H9 (cell line): Measurements from ENCODE around the gene GPAT3. TPM values are rescaled to one million over a fixed set of nuclear protein-coding genes. Genes with fewer than 3 reads are reported as not detected.

Experiments
- DNase-seq: peaks from one replicate; pipeline ENCODE4 v3.0.0-alpha.2; 2017
- H2AFZ ChIP-seq: one replicate; pipeline ENCODE4 v1.6.1; 2013; ENCODE audit warnings: mild to moderate bottlenecking, low read length, control low read depth, moderate library complexity
- H2AK5ac ChIP-seq: 2 replicates; pipeline ENCODE4 v1.6.1; 2013; ENCODE audit warnings: low read length, control low read depth, mixed read lengths; ENCODE audit not compliant: insufficient read length
- H2BK120ac ChIP-seq: one replicate; pipeline ENCODE4 v1.6.1; 2013; ENCODE audit warnings: low read depth, mild to moderate bottlenecking, low read length, control low read depth, inconsistent platforms; ENCODE audit not compliant: poor library complexity, severe bottlenecking
- H2BK12ac ChIP-seq: 2 replicates; pipeline ENCODE4 v1.6.1; 2013; ENCODE audit warnings: low read length, control low read depth, mixed read lengths, low read depth; ENCODE audit not compliant: insufficient read length
- H2BK15ac ChIP-seq: 2 replicates; pipeline ENCODE4 v1.6.1; 2013; ENCODE audit warnings: low read depth, low read length, control low read depth
- H2BK20ac ChIP-seq: one replicate; pipeline ENCODE4 v1.6.1; 2013; ENCODE audit warnings: low read depth, mild to moderate bottlenecking, low read length, control low read depth, inconsistent platforms; ENCODE audit not compliant: poor library complexity, severe bottlenecking
- H2BK5ac ChIP-seq: 2 replicates; pipeline ENCODE4 v1.6.1; 2013; ENCODE audit warnings: low read length, control low read depth, mixed read lengths; ENCODE audit not compliant: insufficient read length
- H3K14ac ChIP-seq: 2 replicates; pipeline ENCODE4 v1.6.1; 2013; ENCODE audit warnings: low read length, control low read depth; ENCODE audit not compliant: insufficient read depth
- H3K18ac ChIP-seq: 2 replicates; pipeline ENCODE4 v1.6.1; 2013; ENCODE audit warnings: low read depth, mild to moderate bottlenecking, mixed read lengths, low read length, control low read depth; ENCODE audit not compliant: insufficient read length
- H3K23ac ChIP-seq: 2 replicates; pipeline ENCODE4 v1.6.1; 2013; ENCODE audit warnings: low read length, control low read depth, mixed read lengths, low read depth; ENCODE audit not compliant: insufficient read length
- H3K23me2 ChIP-seq: 2 replicates; pipeline ENCODE4 v1.6.1; 2013; ENCODE audit warnings: low read depth, mild to moderate bottlenecking, mixed read lengths, low read length, control low read depth; ENCODE audit not compliant: insufficient read length, poor library complexity, severe bottlenecking
- H3K27ac ChIP-seq: 2 replicates; pipeline ENCODE4 v1.5.1; 2013; ENCODE audit warnings: low read length, control low read depth, mixed read lengths, low read depth; ENCODE audit not compliant: insufficient read length
- H3K27me3 ChIP-seq: 2 replicates; pipeline ENCODE4 v1.6.1; 2013; ENCODE audit warnings: low read length, control low read depth, inconsistent platforms; ENCODE audit not compliant: insufficient read depth
- H3K4ac ChIP-seq: 2 replicates; pipeline ENCODE4 v1.6.1; 2013; ENCODE audit warnings: low read depth, mild to moderate bottlenecking, control low read depth, inconsistent platforms, low read length, moderate library complexity
- H3K4me1 ChIP-seq: 2 replicates; pipeline ENCODE4 v1.6.1; 2013; ENCODE audit warnings: low read length, control low read depth, inconsistent platforms; ENCODE audit not compliant: insufficient read depth
- H3K4me2 ChIP-seq: 2 replicates; pipeline ENCODE4 v1.6.1; 2013; ENCODE audit warnings: low read length, control low read depth, mixed read lengths; ENCODE audit not compliant: insufficient read length, insufficient read depth
- H3K56ac ChIP-seq: 2 replicates; pipeline ENCODE4 v1.6.1; 2013; ENCODE audit warnings: low read depth, mild to moderate bottlenecking, mixed read lengths, low read length, control low read depth; ENCODE audit not compliant: insufficient read length
- H3K79me1 ChIP-seq: 2 replicates; pipeline ENCODE4 v1.6.1; 2013; ENCODE audit warnings: low read depth, mild to moderate bottlenecking, moderate library complexity, low read length, control low read depth, inconsistent platforms; ENCODE audit not compliant: insufficient read depth, poor library complexity, severe bottlenecking
- H3K79me2 ChIP-seq: 2 replicates; pipeline ENCODE4 v1.6.1; 2013; ENCODE audit warnings: low read length, control low read depth, inconsistent platforms; ENCODE audit not compliant: insufficient read depth
- H3K9ac ChIP-seq: 2 replicates; pipeline ENCODE4 v1.6.1; 2013; ENCODE audit warnings: low read length, control low read depth, mixed read lengths; ENCODE audit not compliant: insufficient read length; ENCODE audit errors: extremely low read depth
- H3K9me3 ChIP-seq: one replicate; pipeline ENCODE4 v1.6.1; 2013; ENCODE audit warnings: low read depth, low read length, inconsistent platforms; ENCODE audit not compliant: control insufficient read depth
- H3T11ph ChIP-seq: one replicate; pipeline ENCODE4 v1.6.1; 2013; ENCODE audit warnings: mild to moderate bottlenecking, low read length, control low read depth, inconsistent platforms
- H4K20me1 ChIP-seq: one replicate; pipeline ENCODE4 v1.6.1; 2013; ENCODE audit not compliant: control insufficient read depth, insufficient read length, insufficient read depth
- H4K5ac ChIP-seq: 2 replicates; pipeline ENCODE4 v1.6.1; 2013; ENCODE audit warnings: low read depth, mild to moderate bottlenecking, mixed read lengths, low read length, control low read depth; ENCODE audit not compliant: insufficient read length
- H4K8ac ChIP-seq: replicated peaks from 2 replicates; pipeline ENCODE4 v1.6.1; 2013; ENCODE audit warnings: low read length, control low read depth, mixed read lengths, low read depth; ENCODE audit not compliant: insufficient read length
- H4K91ac ChIP-seq: 2 replicates; pipeline ENCODE4 v1.6.1; 2013; ENCODE audit warnings: low read depth, mild to moderate bottlenecking, moderate library complexity, mixed read lengths, low read length, control low read depth; ENCODE audit not compliant: insufficient read length
- H3K27ac Mint-ChIP-seq, 3 experiments: 2 replicates in 2 of 3; 3 replicates in 1 of 3; pipeline ENCODE4 v1.8.0; 2020 to 2021; ENCODE audit warnings: mixed read lengths in 3 of 3, mild to moderate bottlenecking in 1 of 3, moderate library complexity in 1 of 3
- H3K27me3 Mint-ChIP-seq: 2 replicates; pipeline ENCODE4 v1.8.0; 2021; ENCODE audit warnings: low read depth, mild to moderate bottlenecking, moderate library complexity, mixed read lengths
- H3K36me3 Mint-ChIP-seq, 3 experiments: 2 replicates in 2 of 3; 3 replicates in 1 of 3; pipeline ENCODE4 v1.8.0; 2020 to 2021; ENCODE audit warnings: low read depth in 3 of 3, mixed read lengths in 3 of 3; ENCODE audit not compliant: insufficient read depth in 1 of 3
- H3K4me1 Mint-ChIP-seq, 2 experiments: 2 replicates each; pipeline ENCODE4 v1.8.0; 2020; ENCODE audit warnings: mixed read lengths in 2 of 2
- H3K4me3 Mint-ChIP-seq, 2 experiments: 2 replicates in 1 of 2; 3 replicates in 1 of 2; pipeline ENCODE4 v1.8.0; 2020 to 2021; ENCODE audit warnings: mild to moderate bottlenecking in 2 of 2, mixed read lengths in 2 of 2, moderate library complexity in 1 of 2
- H3K9me3 Mint-ChIP-seq, 2 experiments: 2 replicates in 1 of 2; 3 replicates in 1 of 2; pipeline ENCODE4 v1.8.0; 2020; ENCODE audit warnings: mild to moderate bottlenecking in 2 of 2, mixed read lengths in 2 of 2, moderate library complexity in 1 of 2
- WGBS: extraction: QIAGEN DNeasy Blood & Tissue Kit; methylation state at CpG from one replicate; pipeline ENCODE4 v1.1.7; 2013; ENCODE audit warnings: missing lambda C conversion rate, low lambda C conversion rate, mixed read lengths; ENCODE audit not compliant: insufficient read length; ENCODE audit errors: extremely low coverage; 5-methylcytosine and 5-hydroxymethylcytosine counted together
- total RNA-seq: library from RNA; stranded (reverse); gene quantifications from 2 replicates; pipeline ENCODE4 v1.2.1, GENCODE V29; 2021
- TF ChIP-seq, protein P1 (sequence below): fragments of 200-600 bp; sonication (generic); conservative IDR thresholded peaks from 3 replicates; pipeline ENCODE4 v1.8.0; 2021; ENCODE audit warnings: antibody characterized with exemption, mild to moderate bottlenecking

GPAT3 gene
- total RNA-seq, 1 experiment from 2014 or later: 1.8 TPM

DNA sequence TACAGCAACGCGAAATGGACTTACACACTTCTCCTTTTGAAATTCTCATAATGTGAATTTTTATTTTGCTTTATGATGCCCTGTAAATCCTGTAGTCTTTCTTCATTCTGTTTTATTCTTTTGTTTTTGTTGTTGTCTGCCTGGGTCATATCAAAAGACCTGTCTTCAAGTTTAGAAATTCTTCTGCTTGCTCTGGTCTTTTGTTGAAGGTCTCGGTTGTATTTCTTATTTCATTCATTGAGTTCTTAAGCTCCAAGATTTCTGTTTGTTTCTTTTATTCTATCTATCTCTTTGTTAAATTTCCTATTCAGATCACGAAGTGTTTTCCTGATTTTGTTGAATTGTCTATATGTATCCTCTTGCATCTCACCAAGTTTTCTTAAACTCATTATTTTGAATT lies 78.1 kb downstream of the GPAT3 start:
- H3K23me2 ChIP-seq: no peaks in the 10 kb centered on the region
- Mint-ChIP-seq H3K9me3 (peaks cover 21 to 28% of the 10 kb centered on the region in 2 experiments), H3K4me3 (no peak overlapping the region), H3K36me3 (peaks cover 6 to 9% (median 8%) of the 10 kb centered on the region in 3 experiments; a peak in 6 of 7 replicates), H3K4me1 (peaks cover 20 to 21% of the 10 kb centered on the region in 2 experiments), H3K27ac (no peak overlapping the region), H3K27me3 (no peaks in the 10 kb centered on the region; the same call in 1 of the 2 replicates)
- H2BK120ac ChIP-seq: no peak overlapping the region
- no peaks in the 10 kb centered on the region for H3K79me1 ChIP-seq
- no peak overlapping the region for H2BK20ac ChIP-seq
- no peaks in the 10 kb centered on the region for H4K20me1 ChIP-seq
- H4K91ac ChIP-seq: no peak overlapping the region
- H3K9me3 ChIP-seq: no peaks in the 10 kb centered on the region
- no peak overlapping the region for H3K27ac ChIP-seq
- TF ChIP-seq, protein P1, sequence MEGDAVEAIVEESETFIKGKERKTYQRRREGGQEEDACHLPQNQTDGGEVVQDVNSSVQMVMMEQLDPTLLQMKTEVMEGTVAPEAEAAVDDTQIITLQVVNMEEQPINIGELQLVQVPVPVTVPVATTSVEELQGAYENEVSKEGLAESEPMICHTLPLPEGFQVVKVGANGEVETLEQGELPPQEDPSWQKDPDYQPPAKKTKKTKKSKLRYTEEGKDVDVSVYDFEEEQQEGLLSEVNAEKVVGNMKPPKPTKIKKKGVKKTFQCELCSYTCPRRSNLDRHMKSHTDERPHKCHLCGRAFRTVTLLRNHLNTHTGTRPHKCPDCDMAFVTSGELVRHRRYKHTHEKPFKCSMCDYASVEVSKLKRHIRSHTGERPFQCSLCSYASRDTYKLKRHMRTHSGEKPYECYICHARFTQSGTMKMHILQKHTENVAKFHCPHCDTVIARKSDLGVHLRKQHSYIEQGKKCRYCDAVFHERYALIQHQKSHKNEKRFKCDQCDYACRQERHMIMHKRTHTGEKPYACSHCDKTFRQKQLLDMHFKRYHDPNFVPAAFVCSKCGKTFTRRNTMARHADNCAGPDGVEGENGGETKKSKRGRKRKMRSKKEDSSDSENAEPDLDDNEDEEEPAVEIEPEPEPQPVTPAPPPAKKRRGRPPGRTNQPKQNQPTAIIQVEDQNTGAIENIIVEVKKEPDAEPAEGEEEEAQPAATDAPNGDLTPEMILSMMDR: no peak
- no peak overlapping the region for H3K4ac ChIP-seq
- H3K4me2 ChIP-seq: no peak overlapping the region
- H3K9ac ChIP-seq: no peak overlapping the region
- no peak overlapping the region for H3K56ac ChIP-seq
- H3K4me1 ChIP-seq: peaks cover 6% of the 10 kb centered on the region; the same call in 1 of the 2 replicates
- no peak overlapping the region for H3T11ph ChIP-seq
- H2AK5ac ChIP-seq: no peak overlapping the region
- H3K27me3 ChIP-seq: no peaks in the 10 kb centered on the region
- no peak overlapping the region for H3K23ac ChIP-seq
- H2BK15ac ChIP-seq: no peak overlapping the region
- no peak overlapping the region for H3K14ac ChIP-seq
- no peak overlapping the region for H4K5ac ChIP-seq
- H3K18ac ChIP-seq: no peak overlapping the region
- no peak overlapping the region for H2AFZ ChIP-seq
- H2BK5ac ChIP-seq: no peak overlapping the region
- WGBS: no CpG with 5 or more reads among the region's 4 CpGs
- no peaks in the 10 kb centered on the region for H3K79me2 ChIP-seq
- H2BK12ac ChIP-seq: no peak overlapping the region
- no peak overlapping the region for H4K8ac ChIP-seq
- no peak for DNase-seq
